ENCODE data around the gene POLDIP2. TPM values are rescaled to one million over a fixed set of nuclear protein-coding genes. Genes with fewer than 3 reads are reported as not detected.
A peak's percentile ranks its signal among the peaks of the same experiment; 100 is the strongest.

POLDIP2 gene
- total and polyA plus RNA-seq, 2 of the 13 experiments (the other 11 are each of a cell fraction or from before 2014, with no cell fraction given) = 85.9 to 114 TPM

DNA sequence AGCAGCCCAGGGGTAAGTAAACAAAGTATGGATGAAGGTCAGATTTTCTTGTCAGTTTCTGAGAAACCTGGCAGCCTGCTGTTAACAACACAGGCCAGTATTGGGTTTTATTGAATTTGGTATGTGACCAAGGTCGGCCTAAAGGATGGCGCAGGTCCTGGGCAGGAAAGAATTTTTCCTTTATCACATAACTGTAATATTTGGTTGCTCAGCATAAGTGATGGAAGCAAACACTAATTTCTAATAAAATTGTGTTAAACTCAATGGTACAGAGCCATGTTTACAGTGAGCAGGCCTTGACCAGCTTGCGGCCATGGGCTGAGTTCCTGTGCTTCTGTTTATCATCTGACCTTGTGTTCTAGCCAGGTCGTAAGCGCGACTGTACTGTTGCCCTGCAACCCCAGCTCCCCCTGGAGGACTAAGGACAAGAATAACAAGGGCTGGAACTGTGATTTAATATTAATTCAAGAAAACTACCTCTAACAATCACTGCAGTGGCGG is 10.5 kb downstream of the POLDIP2 start (continued):
- TF ChIP-seq SNAPC4 (CRISPR knock-in tag; IDR thresholded peaks at IDR 0.05) (no peak), REXO4 (CRISPR knock-in tag; IDR thresholded peaks at IDR 0.05; ENCODE audit: borderline replicate concordance) (no peak), ARID3A (IDR thresholded peaks at IDR 0.05; ENCODE audit: low read depth, low read length) (peak; percentile 69), ZBTB8A (CRISPR knock-in tag; IDR thresholded peaks at IDR 0.05; ENCODE audit: borderline replicate concordance, low read depth) (no peak), JUNB (CRISPR knock-in tag; IDR thresholded peaks at IDR 0.05; ENCODE audit: borderline replicate concordance) (no peak), SRF (IDR thresholded peaks at IDR 0.05; ENCODE audit: low read depth, low read length) (no peak), ZNF335 (CRISPR knock-in tag; IDR thresholded peaks at IDR 0.05) (no peak), FOSL1 (CRISPR knock-in tag; IDR thresholded peaks at IDR 0.05; ENCODE audit: borderline replicate concordance) (no peak), BORCS8-MEF2B (CRISPR knock-in tag; IDR thresholded peaks at IDR 0.05) (no peak), ZNF652 (CRISPR knock-in tag; IDR thresholded peaks at IDR 0.05; ENCODE audit: borderline replicate concordance, low read depth) (peak; percentile 39; the same call in 1 of the 2 replicates), MXD3 (CRISPR knock-in tag; IDR thresholded peaks at IDR 0.05) (no peak), SIX4 (CRISPR knock-in tag; IDR thresholded peaks at IDR 0.05) (no peak)
- TF ChIP-seq, protein P1, sequence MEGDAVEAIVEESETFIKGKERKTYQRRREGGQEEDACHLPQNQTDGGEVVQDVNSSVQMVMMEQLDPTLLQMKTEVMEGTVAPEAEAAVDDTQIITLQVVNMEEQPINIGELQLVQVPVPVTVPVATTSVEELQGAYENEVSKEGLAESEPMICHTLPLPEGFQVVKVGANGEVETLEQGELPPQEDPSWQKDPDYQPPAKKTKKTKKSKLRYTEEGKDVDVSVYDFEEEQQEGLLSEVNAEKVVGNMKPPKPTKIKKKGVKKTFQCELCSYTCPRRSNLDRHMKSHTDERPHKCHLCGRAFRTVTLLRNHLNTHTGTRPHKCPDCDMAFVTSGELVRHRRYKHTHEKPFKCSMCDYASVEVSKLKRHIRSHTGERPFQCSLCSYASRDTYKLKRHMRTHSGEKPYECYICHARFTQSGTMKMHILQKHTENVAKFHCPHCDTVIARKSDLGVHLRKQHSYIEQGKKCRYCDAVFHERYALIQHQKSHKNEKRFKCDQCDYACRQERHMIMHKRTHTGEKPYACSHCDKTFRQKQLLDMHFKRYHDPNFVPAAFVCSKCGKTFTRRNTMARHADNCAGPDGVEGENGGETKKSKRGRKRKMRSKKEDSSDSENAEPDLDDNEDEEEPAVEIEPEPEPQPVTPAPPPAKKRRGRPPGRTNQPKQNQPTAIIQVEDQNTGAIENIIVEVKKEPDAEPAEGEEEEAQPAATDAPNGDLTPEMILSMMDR (CRISPR knock-in tag; IDR thresholded peaks at IDR 0.05) = peak; percentile 84
- TF ChIP-seq, protein P2, sequence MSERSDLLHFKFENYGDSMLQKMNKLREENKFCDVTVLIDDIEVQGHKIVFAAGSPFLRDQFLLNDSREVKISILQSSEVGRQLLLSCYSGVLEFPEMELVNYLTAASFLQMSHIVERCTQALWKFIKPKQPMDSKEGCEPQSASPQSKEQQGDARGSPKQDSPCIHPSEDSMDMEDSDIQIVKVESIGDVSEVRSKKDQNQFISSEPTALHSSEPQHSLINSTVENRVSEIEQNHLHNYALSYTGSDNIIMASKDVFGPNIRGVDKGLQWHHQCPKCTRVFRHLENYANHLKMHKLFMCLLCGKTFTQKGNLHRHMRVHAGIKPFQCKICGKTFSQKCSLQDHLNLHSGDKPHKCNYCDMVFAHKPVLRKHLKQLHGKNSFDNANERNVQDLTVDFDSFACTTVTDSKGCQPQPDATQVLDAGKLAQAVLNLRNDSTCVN (CRISPR knock-in tag; IDR thresholded peaks at IDR 0.05; ENCODE audit: borderline replicate concordance) = no peak
